HG02610 (cell line): ENCODE data around the gene ZCCHC7.
"Not testable (repeated sequence)": the region's sequence is repeated elsewhere in the genome, so short reads cannot be mapped to it uniquely, and the experiment has no call there.

Experiments used
- ATAC-seq: cut with Tn5 transposase; IDR thresholded peaks from one replicate; pipeline ENCODE4 v1.9.1; 2021; ENCODE audit warnings: mild to moderate bottlenecking, moderate library complexity; ENCODE audit not compliant: unreplicated experiment

The ZCCHC7 gene

GRCh38 chr9:37203456-37203855 is 83.1 kb downstream of the ZCCHC7 start:
- ATAC-seq = not testable (repeated sequence)

- ATAC-seq = no peak
Measured at GRCh38 chr9:37206121-37206620, 85.8 kb downstream of the ZCCHC7 start.

- ATAC-seq = no peak
Measured at GRCh38 chr9:37209431-37210386, 89.3 kb downstream of the ZCCHC7 start.

- peak; percentile 42 for ATAC-seq
Measured at GRCh38 chr9:37210737-37211523, 90.6 kb downstream of the ZCCHC7 start.

- no peak for ATAC-seq
Measured at GRCh38 chr9:37212435-37212834, 92.1 kb downstream of the ZCCHC7 start.

- no peak for ATAC-seq
Measured at GRCh38 chr9:37215381-37215780, 95.0 kb downstream of the ZCCHC7 start.

- ATAC-seq = no peak
Measured at GRCh38 chr9:37215830-37216229, 95.5 kb downstream of the ZCCHC7 start.

GRCh38 chr9:37217161-37217560 is 96.8 kb downstream of the ZCCHC7 start:
- no peak for ATAC-seq

GRCh38 chr9:37218800-37219425 is 98.5 kb downstream of the ZCCHC7 start:
- ATAC-seq = no peak

- no peak for ATAC-seq
Measured at GRCh38 chr9:37220971-37221370, 100.6 kb downstream of the ZCCHC7 start.

GRCh38 chr9:37221489-37222106 is 101.2 kb downstream of the ZCCHC7 start:
- ATAC-seq = no peak

GRCh38 chr9:37229455-37229854 is 109.1 kb downstream of the ZCCHC7 start:
- no peak for ATAC-seq

GRCh38 chr9:37229882-37230482 is 109.6 kb downstream of the ZCCHC7 start:
- ATAC-seq = no peak

- ATAC-seq = no peak
Measured at GRCh38 chr9:37236822-37237221, 116.4 kb downstream of the ZCCHC7 start.

- ATAC-seq = no peak
Measured at GRCh38 chr9:37238122-37238521, 117.7 kb downstream of the ZCCHC7 start.

- no peak for ATAC-seq
Measured at GRCh38 chr9:37239224-37239859, 119.0 kb downstream of the ZCCHC7 start.

GRCh38 chr9:37239921-37240320 is 119.5 kb downstream of the ZCCHC7 start:
- peak; percentile 40 for ATAC-seq

- no peak for ATAC-seq
Measured at GRCh38 chr9:37241340-37241739, 121.0 kb downstream of the ZCCHC7 start.

- ATAC-seq = no peak
Measured at GRCh38 chr9:37242089-37242488, 121.7 kb downstream of the ZCCHC7 start.
